Measurements from ENCODE around the gene DNAH2.

DNA sequence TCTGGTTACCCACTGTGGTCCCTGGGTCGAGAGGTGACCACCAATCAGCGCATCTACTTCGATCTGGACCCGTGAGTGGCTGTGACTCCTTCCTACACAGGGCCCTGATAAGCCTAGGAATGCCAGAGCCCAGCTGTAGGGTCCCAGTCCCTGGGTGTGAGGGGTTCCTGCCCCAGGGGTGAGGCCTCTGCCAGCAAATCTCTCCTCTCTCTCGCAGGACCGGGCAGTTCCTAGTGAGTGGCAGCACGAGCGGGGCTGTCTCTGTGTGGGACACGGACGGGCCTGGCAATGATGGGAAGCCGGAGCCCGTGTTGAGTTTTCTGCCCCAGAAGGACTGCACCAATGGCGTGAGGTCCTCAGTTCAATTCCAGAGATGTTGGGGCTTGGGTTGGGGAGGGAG is 14.8 kb upstream of the DNAH2 start:
- TF ChIP-seq POLR2A (IDR thresholded peaks at IDR 0.05), result no peak
- TF ChIP-seq, protein P1, sequence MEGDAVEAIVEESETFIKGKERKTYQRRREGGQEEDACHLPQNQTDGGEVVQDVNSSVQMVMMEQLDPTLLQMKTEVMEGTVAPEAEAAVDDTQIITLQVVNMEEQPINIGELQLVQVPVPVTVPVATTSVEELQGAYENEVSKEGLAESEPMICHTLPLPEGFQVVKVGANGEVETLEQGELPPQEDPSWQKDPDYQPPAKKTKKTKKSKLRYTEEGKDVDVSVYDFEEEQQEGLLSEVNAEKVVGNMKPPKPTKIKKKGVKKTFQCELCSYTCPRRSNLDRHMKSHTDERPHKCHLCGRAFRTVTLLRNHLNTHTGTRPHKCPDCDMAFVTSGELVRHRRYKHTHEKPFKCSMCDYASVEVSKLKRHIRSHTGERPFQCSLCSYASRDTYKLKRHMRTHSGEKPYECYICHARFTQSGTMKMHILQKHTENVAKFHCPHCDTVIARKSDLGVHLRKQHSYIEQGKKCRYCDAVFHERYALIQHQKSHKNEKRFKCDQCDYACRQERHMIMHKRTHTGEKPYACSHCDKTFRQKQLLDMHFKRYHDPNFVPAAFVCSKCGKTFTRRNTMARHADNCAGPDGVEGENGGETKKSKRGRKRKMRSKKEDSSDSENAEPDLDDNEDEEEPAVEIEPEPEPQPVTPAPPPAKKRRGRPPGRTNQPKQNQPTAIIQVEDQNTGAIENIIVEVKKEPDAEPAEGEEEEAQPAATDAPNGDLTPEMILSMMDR (IDR thresholded peaks at IDR 0.05), result no peak
